A549 treated with ZK216348 at 1 μM for 4 hours (cell line): ENCODE measurements around the gene POLR1G. TPM values are rescaled to one million over a fixed set of nuclear protein-coding genes. Genes with fewer than 3 reads are reported as not detected.

Experiments
- total RNA-seq: library from RNA; stranded (reverse); fragments of 200-300 nt; extraction: Qiagen RNA extraction; gene quantifications from 5 replicates; pipeline ENCODE4 v1.2.3, GENCODE V29; 2022; ENCODE audit warnings: low read depth

POLR1G gene, protein sequence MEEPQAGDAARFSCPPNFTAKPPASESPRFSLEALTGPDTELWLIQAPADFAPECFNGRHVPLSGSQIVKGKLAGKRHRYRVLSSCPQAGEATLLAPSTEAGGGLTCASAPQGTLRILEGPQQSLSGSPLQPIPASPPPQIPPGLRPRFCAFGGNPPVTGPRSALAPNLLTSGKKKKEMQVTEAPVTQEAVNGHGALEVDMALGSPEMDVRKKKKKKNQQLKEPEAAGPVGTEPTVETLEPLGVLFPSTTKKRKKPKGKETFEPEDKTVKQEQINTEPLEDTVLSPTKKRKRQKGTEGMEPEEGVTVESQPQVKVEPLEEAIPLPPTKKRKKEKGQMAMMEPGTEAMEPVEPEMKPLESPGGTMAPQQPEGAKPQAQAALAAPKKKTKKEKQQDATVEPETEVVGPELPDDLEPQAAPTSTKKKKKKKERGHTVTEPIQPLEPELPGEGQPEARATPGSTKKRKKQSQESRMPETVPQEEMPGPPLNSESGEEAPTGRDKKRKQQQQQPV
- 36.5 to 57.4 TPM (median 49.7 TPM) in 5 replicates for total RNA-seq

DNA sequence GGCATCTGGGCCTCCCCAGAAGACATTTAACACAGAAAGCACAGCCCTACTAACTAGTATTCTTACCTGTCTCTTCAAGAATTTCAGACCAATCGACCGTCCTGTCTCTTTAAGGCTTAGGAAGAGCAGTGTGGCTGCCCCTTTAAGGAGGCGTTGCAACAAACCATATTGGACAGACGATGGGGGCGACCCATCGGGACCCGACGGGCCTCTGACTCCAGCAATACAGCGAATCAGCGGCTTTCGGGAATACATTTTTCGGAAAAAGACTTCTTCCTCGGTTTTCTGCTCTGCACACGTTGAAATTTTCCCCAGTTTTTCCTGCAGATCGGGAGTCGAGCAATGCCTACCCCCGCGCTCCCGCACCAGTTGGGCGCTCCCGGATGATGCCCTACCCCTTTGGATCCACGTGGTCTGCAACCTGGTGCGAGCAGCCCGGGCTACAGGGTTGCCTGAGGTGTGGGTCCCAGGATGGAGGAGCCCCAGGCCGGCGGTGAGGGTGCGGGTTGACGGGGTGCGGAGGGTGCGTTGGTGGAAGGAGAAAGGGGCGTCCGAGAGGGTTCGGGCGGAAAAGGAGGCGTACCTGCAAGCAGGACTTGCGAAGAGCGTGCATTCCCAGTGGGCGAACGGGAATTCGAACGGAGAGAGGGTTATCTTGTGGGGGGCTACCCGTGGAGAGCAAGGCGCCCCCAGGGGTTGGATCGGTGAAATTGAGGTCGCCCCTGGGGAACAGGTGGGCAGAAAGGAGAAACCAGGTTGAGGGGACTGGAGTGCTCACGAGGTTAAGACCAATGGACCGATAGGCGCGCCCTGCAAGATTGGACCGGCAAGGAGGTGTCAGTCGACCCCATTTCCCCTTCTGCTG, at the start of gene POLR1G:
Gene POLR1G (plus strand): TSS at position 419 of the 865 bp plus-strand sequence. CDS start 53 bp downstream, at position 472.

DNA sequence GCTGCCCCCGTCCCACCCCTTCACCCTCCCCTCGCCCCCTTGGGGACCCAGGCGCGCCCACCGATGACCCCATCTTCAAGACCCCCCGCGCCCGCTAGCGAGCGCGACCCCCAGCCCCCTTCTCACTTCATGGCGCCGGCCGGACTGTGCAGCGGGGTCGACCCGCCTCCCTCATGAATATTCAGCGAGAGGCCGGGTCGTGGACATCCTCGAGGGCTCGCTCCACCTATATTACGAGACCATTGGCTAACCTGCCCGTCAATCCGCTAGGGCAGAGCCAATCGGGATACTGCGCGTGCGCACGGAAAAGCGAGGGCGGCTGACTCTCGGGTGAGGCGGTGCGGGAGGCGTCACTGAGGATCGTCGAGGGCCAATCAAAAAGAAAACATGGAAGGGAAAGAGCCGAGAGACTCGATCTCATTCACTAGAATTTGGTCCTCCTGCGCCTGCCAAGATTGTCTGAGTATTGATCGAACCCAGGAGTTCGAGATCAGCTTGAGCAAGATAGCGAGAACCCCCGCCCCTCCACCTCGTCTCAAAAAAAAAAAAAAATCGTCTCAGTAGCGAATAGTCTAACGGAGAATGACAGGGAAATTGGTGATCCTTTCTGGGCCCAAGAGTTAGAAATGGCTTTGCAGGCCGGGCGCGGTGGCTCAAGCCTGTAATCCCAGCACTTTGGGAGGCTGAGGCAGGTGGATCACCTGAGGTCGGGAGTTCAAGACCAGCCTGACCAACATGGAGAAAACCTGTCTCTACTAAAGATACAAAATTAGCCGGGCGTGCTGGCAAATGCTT, 35.8 kb upstream of the POLR1G start, which contains the start of gene ERCC2:
Gene ERCC2 (minus strand): TSS at position 164 of the 795 bp plus-strand sequence. CDS start 33 bp downstream, at position 131.

DNA sequence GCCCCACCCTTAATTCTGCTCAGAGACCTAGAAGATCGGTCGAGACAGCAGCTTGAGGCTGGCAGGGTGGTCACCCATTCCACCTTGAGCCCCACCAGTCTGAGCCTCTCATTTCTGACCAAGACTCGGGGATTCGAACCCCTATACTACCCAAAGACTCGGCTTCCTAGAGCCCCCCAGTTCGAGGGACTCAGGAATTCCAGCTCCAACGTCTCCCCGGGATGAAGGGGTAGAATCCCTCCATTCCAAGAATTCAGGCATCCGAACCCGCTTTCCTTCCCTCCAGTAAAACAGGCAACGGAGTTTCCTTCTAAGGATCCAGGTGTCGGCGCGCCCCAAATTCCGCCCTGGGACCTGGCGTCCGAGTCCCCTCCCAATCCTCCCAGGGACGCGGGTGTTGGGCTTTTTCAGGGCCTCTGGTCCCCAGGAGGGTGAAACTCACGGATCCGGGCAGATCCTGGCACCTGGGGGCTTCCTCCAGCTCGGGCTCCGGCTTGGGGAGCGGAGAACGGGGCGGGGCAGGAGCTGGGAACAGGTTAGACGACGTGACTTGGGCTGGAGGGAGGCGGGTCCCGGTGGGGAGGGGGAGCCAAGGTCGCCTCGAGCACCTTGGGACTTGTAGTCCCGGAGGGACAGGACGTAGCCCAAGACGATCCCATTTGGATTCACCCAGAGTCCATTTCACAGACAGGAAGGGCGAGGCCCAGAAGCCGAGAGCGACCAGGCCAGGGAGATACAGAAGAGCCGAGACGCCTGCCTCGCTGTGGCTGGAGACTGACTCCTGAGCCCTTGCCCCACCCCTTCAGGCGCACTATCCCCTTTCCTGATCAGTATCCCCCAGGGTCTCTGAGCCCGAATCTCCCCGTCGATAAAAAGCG, 1.6 kb upstream of the POLR1G start, which contains the start of gene PPP1R13L:
Gene PPP1R13L (minus strand): TSS at position 513 of the 878 bp plus-strand sequence. CDS start 6,751 bp downstream, outside the sequence.

DNA sequence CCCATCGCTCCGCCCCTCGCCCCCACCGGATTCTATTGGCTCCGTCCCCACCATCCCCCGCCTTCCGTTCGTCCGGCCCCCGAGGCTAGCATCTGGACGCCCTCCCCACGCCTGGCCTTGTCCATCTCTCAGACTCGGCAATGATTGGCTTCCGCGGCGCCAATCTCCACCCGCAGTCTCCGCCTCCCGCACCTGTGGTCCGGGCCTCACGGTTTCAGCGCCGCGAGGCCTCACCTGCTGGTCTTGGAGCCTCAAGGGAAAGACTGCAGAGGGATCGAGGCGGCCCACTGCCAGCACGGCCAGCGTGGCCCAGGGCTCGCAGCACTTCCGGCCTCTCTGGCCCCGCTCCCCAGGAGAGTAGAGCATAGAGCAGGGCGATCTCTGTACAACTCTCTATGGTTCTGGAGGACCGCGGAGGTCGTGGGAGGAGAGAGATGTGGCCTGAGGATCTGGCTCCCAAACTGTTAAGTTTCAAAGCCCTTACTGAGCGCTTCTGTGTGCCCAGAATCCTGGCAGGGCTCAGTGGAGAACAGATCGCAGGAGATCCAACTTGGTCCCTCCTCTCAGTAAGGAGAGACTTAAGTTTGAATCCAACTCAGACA, 17.2 kb downstream of the POLR1G start, which contains the start of gene ERCC1:
Gene ERCC1 (minus strand): TSS at position 329 of the 602 bp plus-strand sequence. CDS start 543 bp downstream, outside the sequence.

Other genes starting within 250 kb of the POLR1G start
- gene NKPD1, start 245.7 kb upstream of the POLR1G start, total RNA-seq, result 0.08 to 0.34 TPM (median 0.32 TPM) in 5 replicates
- 29.2 to 47.2 TPM (median 38.5 TPM) in 5 replicates for gene TRAPPC6A, start 228.4 kb upstream of the POLR1G start, total RNA-seq
- 13.7 to 22.6 TPM (median 17.2 TPM) in 5 replicates for gene BLOC1S3, start 227.9 kb upstream of the POLR1G start, total RNA-seq
- gene EXOC3L2, start 161.2 kb upstream of the POLR1G start, total RNA-seq, result 1.0 to 2.0 TPM (median 2.0 TPM) in 5 replicates
- 5.5 to 8.6 TPM (median 7.4 TPM) in 5 replicates for gene MARK4, start 155.4 kb upstream of the POLR1G start, total RNA-seq
- 0.08 TPM in 1 of 5 replicates, not detected in the others for gene CKM, start 83.8 kb upstream of the POLR1G start, total RNA-seq
- 0.40 to 1.2 TPM (median 0.79 TPM) in 5 replicates for gene KLC3, start 65.9 kb upstream of the POLR1G start, total RNA-seq
- gene ERCC2, start 36.1 kb upstream of the POLR1G start, total RNA-seq, result 8.5 to 14.6 TPM (median 12.9 TPM) in 5 replicates
- 28.2 to 49.5 TPM (median 33.1 TPM) in 5 replicates for gene PPP1R13L, start 1.6 kb upstream of the POLR1G start, total RNA-seq
- 133 to 168 TPM (median 162 TPM) in 5 replicates for gene ERCC1, start 17.3 kb downstream of the POLR1G start, total RNA-seq
- gene FOSB, start 61.4 kb downstream of the POLR1G start, total RNA-seq, result 13.5 to 20.1 TPM (median 14.6 TPM) in 5 replicates
- 10.6 to 14.5 TPM (median 11.4 TPM) in 5 replicates for gene RTN2, start 90.4 kb downstream of the POLR1G start, total RNA-seq
- gene PPM1N, start 91.8 kb downstream of the POLR1G start, total RNA-seq, result 5.5 to 7.8 TPM (median 7.1 TPM) in 5 replicates
- 153 to 206 TPM (median 182 TPM) in 5 replicates for gene VASP, start 100.8 kb downstream of the POLR1G start, total RNA-seq
- 11.4 to 19.8 TPM (median 17.0 TPM) in 5 replicates for gene OPA3, start 178.2 kb downstream of the POLR1G start, total RNA-seq
- 0.21 to 0.69 TPM (median 0.30 TPM) in 5 replicates for gene GPR4, start 195.6 kb downstream of the POLR1G start, total RNA-seq
- gene EML2, start 232.8 kb downstream of the POLR1G start, total RNA-seq, result 12.4 to 30.6 TPM (median 26.0 TPM) in 5 replicates